ELR (cell line): ENCODE results near the gene TGM5.
A peak's percentile ranks its signal among the peaks of the same experiment; 100 is the strongest.
"Not testable (repeated sequence)": the region's sequence is repeated elsewhere in the genome, so short reads cannot be mapped to it uniquely, and the experiment has no call there.

ENCODE experiments used
- DNase-seq: peaks from one replicate; pipeline ENCODE4 v3.0.0-alpha.2; 2015; ENCODE audit warnings: low read depth

TGM5 gene

GRCh38 chr15:43244092-43244491 is 22.6 kb downstream of the TGM5 start:
- DNase-seq: no peak

GRCh38 chr15:43243020-43243645 is 23.6 kb downstream of the TGM5 start:
- DNase-seq: peak; percentile 8

DNA sequence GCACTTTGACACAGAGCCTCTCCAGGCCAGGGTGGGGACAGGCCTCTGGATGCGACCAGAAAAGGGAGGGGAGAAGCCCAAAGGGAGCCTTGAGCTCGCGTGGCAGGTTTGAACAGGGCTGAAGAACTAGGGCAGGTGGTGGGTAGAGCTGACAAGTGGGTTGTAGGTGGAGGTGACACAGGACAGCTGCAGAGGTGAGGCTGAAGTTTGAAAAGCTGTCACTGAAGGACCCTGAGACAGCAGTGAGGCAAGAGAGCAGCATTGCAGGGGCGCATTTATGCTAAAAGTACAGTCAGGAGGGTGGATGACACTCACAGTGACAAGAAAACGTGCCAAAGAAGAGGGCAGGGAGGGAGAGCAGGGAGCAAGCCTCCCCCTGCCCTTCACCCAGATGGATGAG is 24.1 kb downstream of the TGM5 start:
- no peak for DNase-seq

DNA sequence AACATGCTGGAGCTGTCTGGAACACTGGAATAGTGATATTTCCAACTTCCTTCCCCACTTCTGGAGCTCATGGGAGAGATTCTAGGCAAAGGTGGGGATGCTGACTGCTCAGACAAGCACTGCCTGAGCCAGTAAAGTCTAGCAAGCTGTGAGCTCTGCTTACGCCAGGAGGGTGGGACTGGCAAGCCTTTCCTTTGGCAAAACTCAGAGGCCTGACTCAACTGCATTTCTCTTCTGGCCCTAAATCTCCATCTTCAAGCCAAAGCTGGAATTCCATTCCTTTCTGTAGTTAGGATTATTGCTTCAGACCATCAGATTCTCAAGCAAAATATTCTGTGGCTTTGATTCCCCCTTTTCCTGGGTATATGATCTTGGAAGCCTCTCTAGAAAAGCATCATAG is 25.6 kb downstream of the TGM5 start:
- DNase-seq: no peak

DNA sequence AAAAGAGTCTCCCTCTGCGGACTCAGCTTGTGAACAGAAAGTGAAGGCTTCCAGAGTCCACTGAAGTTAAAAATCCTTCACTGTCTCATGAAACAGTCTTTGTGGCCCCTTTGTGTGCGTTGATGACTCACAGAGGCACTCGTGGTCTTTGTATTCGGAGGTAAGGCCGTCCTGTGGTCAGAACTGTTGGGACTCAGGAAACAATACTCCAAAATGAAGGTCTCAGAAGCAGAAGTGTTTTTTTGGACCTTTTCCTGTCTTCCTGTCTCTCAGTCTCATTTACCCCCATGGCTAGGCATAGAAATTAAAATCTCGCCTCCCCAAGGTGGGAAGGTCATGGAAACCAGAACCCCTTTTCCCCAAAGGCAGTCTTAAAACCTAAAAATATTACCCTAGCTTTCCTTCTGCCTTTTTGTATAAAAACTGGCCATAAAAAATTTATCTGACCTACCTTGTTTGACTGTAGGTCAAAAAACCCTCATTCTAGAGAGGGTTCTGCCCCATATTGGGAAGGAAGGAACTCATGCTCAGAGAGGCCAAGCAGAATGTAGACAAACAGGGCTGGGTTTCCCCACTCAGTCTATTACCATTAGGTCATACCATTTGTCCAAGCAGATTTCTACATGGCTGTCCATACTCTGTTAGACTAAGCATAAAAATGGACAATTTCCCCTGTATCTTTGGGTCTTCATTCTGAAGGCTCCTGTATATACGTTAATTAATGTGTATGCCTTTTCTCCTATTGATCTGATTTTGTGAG is 26.8 kb downstream of the TGM5 start:
- peak; percentile 52 for DNase-seq

GRCh38 chr15:43238671-43239131 is 28.0 kb downstream of the TGM5 start:
- no peak for DNase-seq

DNA sequence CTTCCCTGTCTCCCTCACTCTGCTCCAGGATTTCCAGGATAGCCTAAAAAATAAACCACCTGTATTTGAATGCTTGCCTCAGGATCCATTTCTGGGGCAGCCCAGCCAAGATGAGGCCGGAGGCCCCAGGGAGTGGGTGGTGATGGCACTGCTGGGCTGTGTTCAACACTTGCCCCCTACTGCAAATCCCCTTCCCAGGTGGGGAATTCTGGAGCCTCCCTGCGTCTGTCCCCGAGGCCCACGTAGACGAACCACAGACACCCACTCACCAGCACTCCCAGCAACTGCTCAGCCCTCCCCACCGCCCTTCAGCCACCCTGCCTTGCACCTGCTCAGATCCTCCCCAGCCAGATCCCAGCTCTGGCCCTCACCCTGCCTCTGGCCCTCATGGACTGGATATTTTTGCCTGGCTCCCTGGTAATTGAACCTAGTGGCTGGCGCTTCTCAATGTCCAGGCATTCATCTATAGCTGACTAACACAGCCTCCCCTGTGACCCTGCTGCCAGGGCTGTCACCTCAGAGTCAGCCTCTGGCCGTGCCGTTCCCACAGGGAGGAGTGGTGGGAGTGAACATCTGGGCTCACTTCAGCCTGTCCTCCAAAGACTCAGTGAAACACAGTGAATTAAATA is 28.8 kb downstream of the TGM5 start:
- DNase-seq: no peak

DNA sequence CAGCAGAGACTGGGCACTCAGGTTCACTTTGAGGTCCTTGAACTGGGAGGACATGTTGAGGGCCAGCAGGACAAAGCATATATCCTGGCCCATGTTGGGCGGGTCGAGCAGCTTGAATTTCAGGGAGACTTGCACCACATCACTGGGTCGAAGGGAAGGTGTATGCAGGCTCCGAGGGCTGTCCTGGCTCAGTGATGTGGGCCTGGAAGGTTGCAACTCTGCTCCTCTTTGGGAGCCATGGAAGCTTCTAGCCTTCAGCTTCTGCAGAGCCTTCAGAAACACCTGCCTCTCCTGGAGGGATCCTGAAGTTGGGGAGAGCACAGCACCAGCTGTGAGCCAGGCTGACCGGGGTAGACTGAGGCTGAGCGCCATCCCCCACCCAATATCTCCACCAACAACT is 31.2 kb downstream of the TGM5 start:
- DNase-seq: no peak

DNA sequence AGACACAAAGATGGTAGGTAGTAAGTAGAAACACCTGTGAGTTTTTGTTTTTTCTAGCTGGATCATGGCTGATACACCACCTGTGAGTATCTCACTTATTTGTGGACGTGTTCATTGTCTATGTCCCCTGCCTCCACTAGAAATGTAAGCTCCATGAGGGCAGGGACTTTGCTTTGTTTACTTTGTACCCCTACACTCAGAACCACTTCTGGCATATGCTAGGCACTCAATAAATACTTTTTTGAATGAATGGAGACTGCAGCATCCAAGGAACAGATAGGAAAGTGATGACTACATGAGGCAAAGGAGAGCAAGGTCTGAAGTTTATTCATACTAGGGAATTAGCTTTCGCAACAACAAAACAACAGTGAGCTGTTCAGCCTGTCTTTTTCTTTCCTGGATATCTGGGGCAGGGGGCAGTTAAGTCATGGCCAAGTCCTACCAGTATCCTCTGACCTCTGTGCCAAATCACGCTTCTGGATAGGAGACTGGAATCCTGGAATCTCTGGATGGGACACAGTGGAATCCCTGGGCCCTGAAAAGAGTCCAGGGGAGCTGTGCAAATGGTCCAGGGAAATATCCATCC is 34.3 kb downstream of the TGM5 start:
- no peak for DNase-seq

GRCh38 chr15:43230640-43231115 is 36.0 kb downstream of the TGM5 start:
- peak; percentile 15 for DNase-seq

DNA sequence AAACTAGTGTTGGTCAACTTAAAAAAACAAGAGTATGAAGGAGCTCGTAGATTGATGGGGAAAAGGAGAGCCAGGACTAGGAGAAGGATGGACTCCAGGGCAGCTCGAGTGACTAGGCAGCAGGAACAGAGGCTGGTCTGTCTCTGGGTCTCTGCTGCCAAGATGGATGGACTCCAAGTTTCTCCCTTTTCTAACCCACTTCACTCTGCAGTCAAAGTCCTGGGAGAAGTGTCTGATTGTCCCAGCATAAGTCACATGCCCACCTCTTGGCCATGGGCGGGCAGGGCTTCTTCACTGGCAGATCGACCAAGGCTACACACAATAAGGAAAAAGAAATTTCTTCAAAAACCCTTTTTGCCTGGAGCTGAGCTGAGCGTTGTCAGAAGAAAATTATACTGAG is 36.8 kb downstream of the TGM5 start:
- no peak for DNase-seq

- no peak for DNase-seq
Observed at GRCh38 chr15:43226436-43227305, 40.1 kb downstream of the TGM5 start.

- not testable (repeated sequence) for DNase-seq
Observed at GRCh38 chr15:43225950-43226255, 40.8 kb downstream of the TGM5 start.

- peak; percentile 79 for DNase-seq
Observed at GRCh38 chr15:43225201-43225949, 41.4 kb downstream of the TGM5 start.

GRCh38 chr15:43221422-43221821 is 45.3 kb downstream of the TGM5 start:
- DNase-seq: no peak

- no peak for DNase-seq
Observed at GRCh38 chr15:43220991-43221403, 45.7 kb downstream of the TGM5 start, which contains the start of gene EPB42. TSS of gene EPB42 (minus strand) at chr15:43221018. CDS start at chr15:43220825, 193 bp downstream.

GRCh38 chr15:43219929-43220928 is 46.5 kb downstream of the TGM5 start:
- DNase-seq: no peak

- peak; percentile 42 for DNase-seq
Observed at GRCh38 chr15:43218908-43219706, 47.6 kb downstream of the TGM5 start.

DNA sequence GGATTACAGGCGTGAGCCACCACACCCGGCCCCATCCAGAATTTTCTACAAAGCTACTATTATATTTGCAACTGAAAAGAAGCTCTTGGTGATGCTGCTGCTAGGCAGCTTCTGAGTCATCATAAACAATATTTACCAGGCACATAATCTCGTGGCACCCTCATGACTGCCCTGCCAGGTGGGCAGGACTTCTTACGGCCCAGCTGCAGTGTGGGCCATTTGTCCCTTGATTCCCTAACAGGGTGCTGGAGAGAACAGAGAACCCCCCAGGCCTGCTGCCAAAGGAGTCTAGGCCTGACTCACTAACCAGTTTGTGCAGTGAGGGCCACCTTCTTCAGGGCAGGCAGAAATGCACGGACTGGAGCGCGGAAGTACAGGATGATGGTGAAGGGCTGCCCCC is 50.8 kb downstream of the TGM5 start:
- peak; percentile 47 for DNase-seq
